Stimulated activated CD8-positive, alpha-beta memory T cell treated with anti-CD3 and anti-CD28 coated beads, Interleukin-12 subunit alpha, Interleukin-12 subunit beta, amount 100 ng/mL, for 24 hours (primary cell): ENCODE measurements around the gene TMEM178B.
"Not testable (repeated sequence)": the region's sequence is repeated elsewhere in the genome, so short reads cannot be mapped to it uniquely, and the experiment has no call there.

Experiments used
- DNase-seq: peaks from one replicate; pipeline ENCODE4 v3.0.0-alpha.2; 2020; ENCODE audit errors: extremely low read depth

The TMEM178B gene

GRCh38 chr7:141073641-141074161 lies at the start of gene TMEM178B:
TMEM178B (plus strand) TSS chr7:141074064.
- no peak for DNase-seq

GRCh38 chr7:141024668-141025067 lies 49.2 kb upstream of the TMEM178B start:
- DNase-seq, result no peak

GRCh38 chr7:141027043-141027442 lies 46.8 kb upstream of the TMEM178B start:
- no peak for DNase-seq

GRCh38 chr7:141028767-141029166 lies 45.1 kb upstream of the TMEM178B start:
- DNase-seq, result no peak

- not testable (repeated sequence) for DNase-seq
Measured at GRCh38 chr7:141032539-141033323, 41.1 kb upstream of the TMEM178B start.

- DNase-seq, result not testable (repeated sequence)
Measured at GRCh38 chr7:141038100-141038499, 35.8 kb upstream of the TMEM178B start.

GRCh38 chr7:141039376-141039775 lies 34.5 kb upstream of the TMEM178B start:
- DNase-seq, result no peak

- DNase-seq, result no peak
Measured at GRCh38 chr7:141042222-141043193, 31.4 kb upstream of the TMEM178B start.

- no peak for DNase-seq
Measured at GRCh38 chr7:141043616-141044015, 30.2 kb upstream of the TMEM178B start.

GRCh38 chr7:141045126-141045841 lies 28.6 kb upstream of the TMEM178B start:
- no peak for DNase-seq

- DNase-seq, result no peak
Measured at GRCh38 chr7:141045842-141046620, 27.8 kb upstream of the TMEM178B start.

- no peak for DNase-seq
Measured at GRCh38 chr7:141053626-141054025, 20.2 kb upstream of the TMEM178B start.

GRCh38 chr7:141055146-141055545 lies 18.7 kb upstream of the TMEM178B start:
- DNase-seq, result no peak

- DNase-seq, result no peak
Measured at GRCh38 chr7:141057788-141058187, 16.1 kb upstream of the TMEM178B start.

- DNase-seq, result not testable (repeated sequence)
Measured at GRCh38 chr7:141067856-141068255, 6.0 kb upstream of the TMEM178B start.

GRCh38 chr7:141071260-141071854 lies 2.5 kb upstream of the TMEM178B start:
- DNase-seq, result no peak

- DNase-seq, result no peak
Measured at GRCh38 chr7:141071855-141072547, 1.9 kb upstream of the TMEM178B start.

- DNase-seq, result no peak
Measured at GRCh38 chr7:141072548-141073172, 1.2 kb upstream of the TMEM178B start.

- no peak for DNase-seq
Measured at GRCh38 chr7:141073173-141073640, 657 bp upstream of the TMEM178B start.
